ENCODE measurements around the gene KIF7. TPM values are rescaled to one million over a fixed set of nuclear protein-coding genes. Genes with fewer than 3 reads are reported as not detected.

Gene KIF7
- total and polyA plus RNA-seq, 2 of the 4 experiments (the other 2 are of a cell fraction), result 5.0 to 9.0 TPM

DNA sequence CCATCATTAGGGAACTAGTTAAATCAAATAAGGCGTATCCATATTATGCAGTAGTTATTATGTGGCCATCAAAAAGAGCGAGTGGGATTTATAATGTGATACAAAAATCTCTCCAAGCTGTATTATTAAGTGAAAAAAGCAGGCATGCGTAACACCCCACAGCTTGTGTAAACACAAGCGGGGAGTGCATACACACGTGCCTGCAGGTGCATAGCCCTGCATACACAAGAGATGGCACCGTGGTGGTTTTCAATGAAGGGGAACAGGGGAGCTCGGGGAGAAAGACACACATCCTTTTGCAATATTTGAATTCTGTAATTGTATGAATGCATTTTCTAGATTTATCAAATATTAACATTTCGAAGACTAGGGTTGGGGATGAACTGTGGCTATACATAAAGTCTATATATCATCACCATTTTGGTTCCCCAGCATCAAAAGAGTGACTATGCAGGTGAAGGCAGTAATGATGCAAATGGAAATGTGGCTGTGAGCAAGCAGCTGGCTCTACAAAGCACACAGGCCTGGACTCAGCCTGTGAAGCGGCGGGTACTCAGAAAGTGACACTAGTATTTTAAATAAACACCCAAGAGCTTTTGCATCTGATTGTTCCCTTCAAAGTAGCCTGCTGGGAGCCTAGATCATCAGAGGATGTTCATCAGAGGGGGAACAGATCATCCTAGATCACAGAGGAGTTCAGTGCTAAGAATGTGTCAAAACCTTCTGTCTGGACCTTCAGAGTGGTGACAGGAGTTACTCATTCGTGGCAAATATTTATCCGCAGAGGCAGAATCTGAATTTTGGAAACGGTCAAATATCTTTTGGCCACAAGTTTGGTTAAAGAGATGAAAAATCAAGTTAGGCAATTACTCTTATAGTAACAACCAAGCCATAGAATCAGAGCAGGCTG lies 9.4 kb upstream of the KIF7 start (continued):
- TF ChIP-seq, protein P1, sequence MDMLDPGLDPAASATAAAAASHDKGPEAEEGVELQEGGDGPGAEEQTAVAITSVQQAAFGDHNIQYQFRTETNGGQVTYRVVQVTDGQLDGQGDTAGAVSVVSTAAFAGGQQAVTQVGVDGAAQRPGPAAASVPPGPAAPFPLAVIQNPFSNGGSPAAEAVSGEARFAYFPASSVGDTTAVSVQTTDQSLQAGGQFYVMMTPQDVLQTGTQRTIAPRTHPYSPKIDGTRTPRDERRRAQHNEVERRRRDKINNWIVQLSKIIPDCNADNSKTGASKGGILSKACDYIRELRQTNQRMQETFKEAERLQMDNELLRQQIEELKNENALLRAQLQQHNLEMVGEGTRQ (IDR thresholded peaks at IDR 0.05; ENCODE audit: low read depth, low read length), result no peak
- no peak for TF ChIP-seq RAD21 (IDR thresholded peaks at IDR 0.05; ENCODE audit: low read length)
- TF ChIP-seq CHD1 (IDR thresholded peaks at IDR 0.05; ENCODE audit: low read depth, low read length), result no peak
